K562 (cell line): Measurements from ENCODE around the gene SNCB. TPM values are rescaled to one million over a fixed set of nuclear protein-coding genes. Genes with fewer than 3 reads are reported as not detected.

Source experiments
- CREM ChIP-seq: IDR thresholded peaks from 2 replicates; pipeline ENCODE4 v1.6.1; 2014; ENCODE audit warnings: antibody characterized with exemption, low read depth
- ESRRA ChIP-seq: fragments of 450-650 bp; IDR thresholded peaks from 2 replicates; pipeline ENCODE4 v1.6.1; 2014; ENCODE audit warnings: low read depth, mild to moderate bottlenecking, moderate library complexity, borderline replicate concordance
- NFIC ChIP-seq: fragments of 450-650 bp; IDR thresholded peaks from 2 replicates; pipeline ENCODE4 v1.6.1; 2017; ENCODE audit warnings: mild to moderate bottlenecking, inconsistent platforms
- PPARD ChIP-seq: fragments of 250-450 bp; sonication (Bioruptor Pico); IDR thresholded peaks from 2 replicates; pipeline ENCODE4 v1.8.0; 2022; ENCODE audit warnings: inconsistent platforms, mild to moderate bottlenecking, moderate library complexity
- REST ChIP-seq, 2 experiments: fragments of 450-650 bp; formaldehyde crosslinking in 1 of 2; IDR thresholded peaks; 2 replicates each; pipeline versions ENCODE4 v1.4.0 to v1.6.1; 2014 to 2020; ENCODE audit warnings: mild to moderate bottlenecking in 2 of 2, borderline replicate concordance in 1 of 2, low read depth in 1 of 2
- RFX7 ChIP-seq: fragments of 250-450 bp; sonication (Bioruptor Pico); IDR thresholded peaks from 2 replicates; pipeline ENCODE4 v1.5.1; 2021; ENCODE audit warnings: mild to moderate bottlenecking
- ZBTB9 ChIP-seq: fragments of 450-650 bp; formaldehyde crosslinking; IDR thresholded peaks from 2 replicates; pipeline ENCODE4 v1.4.0; 2020; ENCODE audit warnings: mild to moderate bottlenecking, moderate library complexity
- ZNF785 ChIP-seq: fragments of 250-450 bp; sonication (Bioruptor Pico); IDR thresholded peaks from 2 replicates; pipeline ENCODE4 v1.4.0; 2020; ENCODE audit warnings: mild to moderate bottlenecking
- polyA plus RNA-seq, 8 experiments: library from polyadenylated mRNA; depleted of rRNA in 4 of 8; stranded (reverse) in 5 of 8; unstranded in 3 of 8; fragments of >200 nt; fragmentation: Nextera tagmentation in 2 of 8; fragmentation: Illumina TruSeq in 1 of 8; extraction: Ambion mirVana in 2 of 8; extraction: Trizol in 1 of 8; gene quantifications; 2 replicates each; pipeline versions ENCODE4 v1.2.1 to v1.2.3, GENCODE V29; 2011 to 2014; ENCODE audit warnings: inconsistent platforms in 1 of 8, missing spikeins in 1 of 8
- total RNA-seq, 7 experiments: library from RNA; depleted of rRNA in 6 of 7; stranded (reverse); fragments of >200 nt in 6 of 7; fragmentation: Illumina TruSeq in 2 of 7; extraction: Trizol in 2 of 7; gene quantifications; 2 replicates each; pipeline versions ENCODE4 v1.2.1 to v1.2.3, GENCODE V29; 2011 to 2021; ENCODE audit warnings: low replicate concordance in 1 of 7
- TF ChIP-seq, protein P1 (sequence below): sonication (generic); formaldehyde crosslinking; IDR thresholded peaks from 2 replicates; pipeline ENCODE4 v1.8.0; 2022; ENCODE audit warnings: mild to moderate bottlenecking, missing genetic modification reagents
- TF ChIP-seq, protein P2 (sequence below): sonication (generic); formaldehyde crosslinking; IDR thresholded peaks from 2 replicates; pipeline ENCODE4 v1.8.0; 2022; ENCODE audit warnings: missing genetic modification reagents, mild to moderate bottlenecking, moderate library complexity, borderline replicate concordance

The SNCB gene
- total and polyA plus RNA-seq, 9 of the 15 experiments (the other 6 are each of a cell fraction or from before 2014, with no cell fraction given) = not detected

DNA sequence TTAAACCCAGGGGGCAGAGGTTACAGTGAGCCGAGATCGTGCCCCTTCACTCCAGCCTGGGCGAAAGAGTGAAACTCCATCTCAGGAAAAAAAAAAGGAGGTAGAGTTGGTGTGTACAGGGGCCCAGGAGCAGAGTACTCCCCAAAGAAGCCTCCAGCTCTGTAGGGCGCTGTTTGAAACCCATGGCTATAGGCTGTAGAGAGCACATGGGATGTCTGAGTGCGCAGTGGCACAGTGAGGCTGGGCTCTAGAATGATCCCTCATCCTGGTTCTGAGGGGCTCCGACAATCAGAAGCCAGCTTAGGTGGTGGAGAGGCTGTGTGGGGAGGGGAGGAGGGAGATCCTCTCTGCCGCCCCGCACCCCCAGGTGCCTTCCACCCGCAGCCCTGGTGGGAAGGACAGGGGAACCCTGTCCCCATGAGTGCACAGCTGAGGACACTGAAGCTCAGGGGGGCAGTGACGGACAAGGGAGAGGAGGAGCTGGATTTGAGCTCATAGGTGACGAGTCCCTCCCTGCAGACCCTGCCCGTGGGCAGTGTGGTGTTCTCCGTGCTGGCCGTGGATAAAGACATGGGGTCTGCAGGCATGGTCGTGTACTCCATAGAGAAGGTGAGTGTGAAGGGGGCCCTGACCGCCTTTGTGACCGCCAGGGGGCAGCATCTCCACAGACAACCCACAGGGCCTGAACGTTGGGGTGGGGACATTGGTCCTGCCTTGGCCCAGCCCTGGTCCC, 56.6 kb downstream of the SNCB start (continued):
- TF ChIP-seq, protein P1, sequence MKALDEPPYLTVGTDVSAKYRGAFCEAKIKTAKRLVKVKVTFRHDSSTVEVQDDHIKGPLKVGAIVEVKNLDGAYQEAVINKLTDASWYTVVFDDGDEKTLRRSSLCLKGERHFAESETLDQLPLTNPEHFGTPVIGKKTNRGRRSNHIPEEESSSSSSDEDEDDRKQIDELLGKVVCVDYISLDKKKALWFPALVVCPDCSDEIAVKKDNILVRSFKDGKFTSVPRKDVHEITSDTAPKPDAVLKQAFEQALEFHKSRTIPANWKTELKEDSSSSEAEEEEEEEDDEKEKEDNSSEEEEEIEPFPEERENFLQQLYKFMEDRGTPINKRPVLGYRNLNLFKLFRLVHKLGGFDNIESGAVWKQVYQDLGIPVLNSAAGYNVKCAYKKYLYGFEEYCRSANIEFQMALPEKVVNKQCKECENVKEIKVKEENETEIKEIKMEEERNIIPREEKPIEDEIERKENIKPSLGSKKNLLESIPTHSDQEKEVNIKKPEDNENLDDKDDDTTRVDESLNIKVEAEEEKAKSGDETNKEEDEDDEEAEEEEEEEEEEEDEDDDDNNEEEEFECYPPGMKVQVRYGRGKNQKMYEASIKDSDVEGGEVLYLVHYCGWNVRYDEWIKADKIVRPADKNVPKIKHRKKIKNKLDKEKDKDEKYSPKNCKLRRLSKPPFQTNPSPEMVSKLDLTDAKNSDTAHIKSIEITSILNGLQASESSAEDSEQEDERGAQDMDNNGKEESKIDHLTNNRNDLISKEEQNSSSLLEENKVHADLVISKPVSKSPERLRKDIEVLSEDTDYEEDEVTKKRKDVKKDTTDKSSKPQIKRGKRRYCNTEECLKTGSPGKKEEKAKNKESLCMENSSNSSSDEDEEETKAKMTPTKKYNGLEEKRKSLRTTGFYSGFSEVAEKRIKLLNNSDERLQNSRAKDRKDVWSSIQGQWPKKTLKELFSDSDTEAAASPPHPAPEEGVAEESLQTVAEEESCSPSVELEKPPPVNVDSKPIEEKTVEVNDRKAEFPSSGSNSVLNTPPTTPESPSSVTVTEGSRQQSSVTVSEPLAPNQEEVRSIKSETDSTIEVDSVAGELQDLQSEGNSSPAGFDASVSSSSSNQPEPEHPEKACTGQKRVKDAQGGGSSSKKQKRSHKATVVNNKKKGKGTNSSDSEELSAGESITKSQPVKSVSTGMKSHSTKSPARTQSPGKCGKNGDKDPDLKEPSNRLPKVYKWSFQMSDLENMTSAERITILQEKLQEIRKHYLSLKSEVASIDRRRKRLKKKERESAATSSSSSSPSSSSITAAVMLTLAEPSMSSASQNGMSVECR (CRISPR knock-in tag) = no peak
- TF ChIP-seq ZBTB9 (CRISPR knock-in tag) (no peak), ZNF785 (CRISPR knock-in tag) (no peak), CREM (peak; percentile 43; the same call in 1 of the 2 replicates), ESRRA (0 out of 2 replicates have a peak, but pooled peaks have one; percentile 24), PPARD (no peak), REST (IDR thresholded peaks at IDR 0.05; ENCODE audit: borderline replicate concordance) (peak; percentile 85), REST (CRISPR knock-in tag; IDR thresholded peaks at IDR 0.05; ENCODE audit: low read depth) (no peak), NFIC (no peak), RFX7 (no peak)
- TF ChIP-seq, protein P2, sequence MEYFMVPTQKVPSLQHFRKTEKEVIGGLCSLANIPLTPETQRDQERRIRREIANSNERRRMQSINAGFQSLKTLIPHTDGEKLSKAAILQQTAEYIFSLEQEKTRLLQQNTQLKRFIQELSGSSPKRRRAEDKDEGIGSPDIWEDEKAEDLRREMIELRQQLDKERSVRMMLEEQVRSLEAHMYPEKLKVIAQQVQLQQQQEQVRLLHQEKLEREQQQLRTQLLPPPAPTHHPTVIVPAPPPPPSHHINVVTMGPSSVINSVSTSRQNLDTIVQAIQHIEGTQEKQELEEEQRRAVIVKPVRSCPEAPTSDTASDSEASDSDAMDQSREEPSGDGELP = 0 out of 2 replicates have a peak, but pooled peaks have one; percentile 35
